ENCODE data around the gene RRN3.
"Not testable (repeated sequence)": the region's sequence is repeated elsewhere in the genome, so short reads cannot be mapped to it uniquely, and the experiment has no call there.

The RRN3 gene

DNA sequence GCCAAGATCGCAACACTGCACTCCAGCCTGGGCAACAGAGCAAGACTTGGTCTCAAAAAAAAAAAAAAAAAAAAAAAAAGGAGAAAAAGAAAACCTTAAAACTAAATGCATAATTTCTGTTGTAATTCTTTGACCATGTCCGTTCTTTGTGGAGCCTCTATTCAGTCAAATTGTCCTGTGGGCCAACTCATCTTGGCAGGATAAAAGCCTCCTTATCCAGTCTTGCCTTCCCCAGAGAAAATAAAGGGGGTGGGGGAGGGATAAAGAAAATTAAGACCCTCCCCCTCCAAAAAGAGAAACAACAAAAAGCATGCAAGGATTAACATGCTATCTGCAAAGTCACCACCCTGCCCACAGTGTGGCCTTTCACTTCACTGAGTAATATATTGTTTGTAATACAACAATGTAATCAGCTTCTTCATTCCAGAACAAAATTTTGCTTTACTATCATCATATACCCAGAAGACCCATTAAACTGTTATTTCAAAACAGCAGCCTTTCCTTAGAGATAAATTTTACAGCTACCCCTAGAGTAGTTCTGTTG lies 5.4 kb upstream of the RRN3 start:
- DNase-seq, result not testable (repeated sequence)

DNA sequence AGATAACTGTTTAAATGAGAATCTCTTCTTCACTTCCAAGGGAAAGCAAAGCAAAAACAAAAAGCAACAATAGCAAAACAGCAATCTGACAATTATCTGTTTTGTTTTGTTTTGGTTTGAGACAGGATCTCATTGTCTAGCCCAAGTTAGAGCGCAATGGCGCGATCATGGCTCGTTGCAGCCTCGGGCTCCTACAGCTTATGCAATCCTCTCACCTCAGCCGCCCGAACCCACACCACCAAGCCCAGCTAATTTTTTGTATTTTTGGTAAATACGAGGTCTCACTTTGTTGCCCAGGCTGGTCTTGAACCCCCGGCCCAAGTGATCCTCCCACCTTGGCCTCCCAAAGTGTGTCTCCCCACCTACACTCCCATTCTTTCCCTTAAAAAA lies 2.5 kb upstream of the RRN3 start:
- DNase-seq, result not testable (repeated sequence)

DNA sequence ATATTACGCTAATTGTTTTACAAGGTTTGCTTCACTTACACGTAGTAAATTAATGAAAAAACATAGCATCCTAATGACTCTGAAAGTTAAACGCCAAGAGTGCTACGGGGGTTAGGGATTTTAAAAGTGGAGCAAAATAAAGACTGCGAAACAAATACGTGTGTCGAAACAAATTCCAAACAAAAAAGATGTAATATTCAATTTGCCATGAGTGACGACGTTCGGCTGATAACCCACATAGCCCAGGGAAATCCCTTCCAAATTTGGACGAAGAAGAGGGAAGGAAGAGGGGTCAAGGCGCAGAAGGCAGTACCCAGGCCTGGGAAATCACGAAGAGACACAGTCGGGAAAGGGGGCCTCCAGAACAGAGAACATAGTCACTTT lies 509 bp downstream of the RRN3 start:
- not testable (repeated sequence) for DNase-seq

- DNase-seq, result not testable (repeated sequence)
Measured at GRCh38 chr16:15090663-15091269, 3.3 kb downstream of the RRN3 start.

- DNase-seq, result not testable (repeated sequence)
Measured at GRCh38 chr16:15082788-15083187, 11.3 kb downstream of the RRN3 start.

GRCh38 chr16:15080883-15081282 lies 13.2 kb downstream of the RRN3 start:
- not testable (repeated sequence) for DNase-seq

GRCh38 chr16:15076161-15076560 lies 17.9 kb downstream of the RRN3 start:
- DNase-seq, result not testable (repeated sequence)

DNA sequence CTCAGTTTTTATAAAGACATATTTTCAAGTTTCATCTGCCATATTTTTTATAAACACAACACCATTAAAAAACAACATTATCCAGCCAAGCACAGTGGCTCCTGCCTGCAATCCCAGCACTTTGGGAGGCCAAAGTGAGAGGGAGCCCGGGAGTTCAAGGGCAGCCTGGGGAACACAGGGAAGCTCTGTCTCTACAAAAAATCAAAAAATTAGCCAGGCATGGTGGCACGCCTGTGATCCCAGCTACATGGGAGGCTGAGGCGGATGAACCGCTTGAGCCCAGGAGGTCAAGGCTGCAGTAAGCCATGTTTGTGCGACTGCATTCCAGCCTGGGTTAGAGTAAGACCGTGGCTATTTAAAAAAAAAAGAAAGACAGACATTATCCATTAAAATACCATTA lies 21.0 kb downstream of the RRN3 start:
- no peak for DNase-seq

- DNase-seq, result peak; percentile 38 to 40
Measured at GRCh38 chr16:15071916-15072769, 21.9 kb downstream of the RRN3 start.

GRCh38 chr16:15071013-15071412 lies 23.1 kb downstream of the RRN3 start:
- not testable (repeated sequence) for DNase-seq

DNA sequence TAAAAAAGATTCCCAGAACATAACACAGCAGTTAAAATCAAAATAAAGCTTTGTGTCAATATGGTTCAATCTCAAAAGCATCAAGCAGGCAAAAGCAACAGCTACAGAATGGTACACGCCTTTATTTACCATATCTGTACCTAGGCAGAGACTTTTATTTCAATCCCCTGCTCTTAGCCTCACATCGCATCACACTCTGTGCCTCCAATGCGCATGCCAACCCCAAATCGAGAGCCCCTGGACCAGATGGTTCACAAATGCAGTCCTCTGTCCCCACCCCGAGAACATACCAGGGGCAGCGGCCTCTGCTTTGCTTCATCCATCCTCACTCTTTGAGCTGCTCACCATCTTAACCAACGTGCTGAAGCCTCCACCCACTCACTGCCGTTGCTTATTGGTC lies 27.4 kb downstream of the RRN3 start:
- not testable (repeated sequence) for DNase-seq

DNA sequence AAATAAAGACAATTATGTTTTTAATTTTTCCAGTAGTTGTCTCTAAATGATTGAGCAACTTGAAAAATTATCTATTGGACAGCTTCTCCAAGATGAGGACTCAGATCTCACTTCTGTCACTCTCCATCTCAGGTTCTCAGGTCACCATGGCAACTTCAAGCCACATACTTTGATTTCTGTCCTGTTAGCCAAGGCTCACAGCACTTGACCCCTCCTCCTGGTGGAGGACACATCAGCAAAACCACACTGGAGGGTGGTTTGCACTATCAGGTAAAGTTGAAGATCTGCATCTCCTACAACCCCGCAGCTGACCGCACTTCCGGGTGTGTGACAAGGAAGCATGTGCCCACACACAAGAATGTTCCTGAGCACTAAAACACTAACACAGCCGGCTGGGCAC lies 28.1 kb downstream of the RRN3 start:
- DNase-seq, result not testable (repeated sequence)

DNA sequence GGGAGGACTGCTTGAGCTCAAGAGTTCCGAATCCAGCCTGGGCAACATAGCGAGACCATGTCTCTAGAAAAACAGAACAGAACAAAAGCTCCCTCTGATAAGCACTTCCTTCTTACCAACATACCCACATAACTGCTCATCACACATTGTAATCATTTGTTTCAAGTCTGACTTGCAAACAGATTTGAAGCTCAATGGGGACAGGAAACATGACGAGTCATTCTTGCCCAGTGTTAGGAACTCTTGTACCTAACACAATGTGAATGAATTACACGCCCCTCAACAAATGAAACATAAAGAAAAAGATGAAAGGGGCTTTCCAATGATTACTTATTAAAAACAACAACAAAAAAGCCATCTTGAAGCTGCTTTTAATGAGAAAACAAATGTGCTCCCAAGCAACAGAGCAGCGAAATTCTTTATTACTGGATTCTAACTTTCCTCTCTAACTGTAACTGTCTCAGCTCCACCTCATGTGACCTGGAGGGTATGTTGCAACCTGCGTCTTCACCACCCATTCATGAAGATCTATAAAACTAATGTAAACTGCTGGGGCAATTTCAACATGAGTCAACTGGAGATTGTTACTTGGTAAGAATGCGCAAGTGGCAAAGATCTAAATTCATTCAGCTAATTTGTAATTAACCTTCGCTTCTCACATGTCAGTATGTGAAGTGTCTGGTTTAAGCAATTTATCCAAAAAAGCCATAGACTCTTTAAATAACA lies 31.8 kb downstream of the RRN3 start:
- DNase-seq, result not testable (repeated sequence)

DNA sequence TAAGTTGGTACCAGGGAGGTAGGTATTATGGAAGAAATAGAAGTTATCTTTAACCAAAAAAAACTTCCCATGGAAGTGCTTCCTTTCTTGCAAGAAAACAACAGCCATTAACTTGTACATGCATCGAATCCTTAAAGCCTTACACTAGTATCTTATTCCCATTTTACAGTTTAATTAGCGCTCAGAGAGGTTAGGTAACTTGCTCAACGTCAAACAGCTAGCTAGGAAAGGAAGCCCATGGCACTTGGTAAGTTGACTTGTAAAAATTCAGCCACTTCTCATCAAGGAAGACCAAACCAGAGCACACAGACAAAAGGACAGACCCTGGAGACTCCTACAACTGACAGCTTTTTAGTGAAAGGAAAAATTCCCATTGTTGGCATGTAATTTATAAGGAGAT lies 34.7 kb downstream of the RRN3 start:
- DNase-seq, result no peak

- DNase-seq, result no peak
Measured at GRCh38 chr16:15057681-15058417, 36.2 kb downstream of the RRN3 start.

DNA sequence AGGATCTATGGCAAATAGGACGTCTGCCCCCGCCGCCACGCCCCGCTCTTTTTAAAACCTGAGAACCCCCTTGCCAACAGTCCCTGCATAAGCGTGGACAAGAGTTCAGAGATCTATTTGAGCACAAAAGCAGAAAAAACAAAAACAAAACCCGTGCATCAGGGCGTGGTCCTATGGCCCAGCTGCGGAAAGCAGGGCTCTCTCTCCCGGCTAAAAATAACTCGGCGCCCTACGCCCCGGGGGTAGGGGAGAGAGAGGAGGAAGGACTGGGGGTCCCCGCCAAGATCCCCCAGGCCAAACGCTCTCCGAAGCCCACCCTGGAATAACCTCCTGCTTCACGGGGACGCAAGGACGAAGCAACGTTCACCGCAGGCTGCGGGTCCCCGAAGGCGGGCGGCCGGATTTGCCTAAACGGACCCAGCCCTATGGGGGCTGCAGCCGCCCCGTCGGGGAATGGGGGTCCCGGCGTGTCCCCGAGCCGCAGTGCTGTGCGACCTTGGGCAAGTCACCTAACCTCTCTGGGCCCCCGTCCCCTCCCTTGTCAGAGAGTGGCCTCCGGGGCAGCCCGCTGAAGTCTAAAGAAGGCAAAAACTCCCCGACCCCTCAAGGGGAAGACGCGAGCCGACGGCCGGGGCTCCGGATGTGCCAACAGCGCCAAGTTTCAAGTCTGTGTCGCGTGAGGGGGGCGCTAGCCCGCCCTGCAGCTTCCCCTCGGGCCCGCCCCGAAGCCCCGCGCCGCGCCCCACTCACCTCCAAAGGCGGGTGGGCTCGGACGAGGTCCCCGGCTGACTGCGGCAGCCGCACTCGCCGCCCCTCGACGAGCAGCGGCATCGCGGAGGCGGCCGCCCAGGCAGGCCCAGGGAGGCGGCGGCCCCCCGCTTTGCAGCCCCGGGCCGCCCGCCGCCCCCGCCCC lies 38.7 kb downstream of the RRN3 start:
- DNase-seq, result peak; percentile 31 to 50

DNA sequence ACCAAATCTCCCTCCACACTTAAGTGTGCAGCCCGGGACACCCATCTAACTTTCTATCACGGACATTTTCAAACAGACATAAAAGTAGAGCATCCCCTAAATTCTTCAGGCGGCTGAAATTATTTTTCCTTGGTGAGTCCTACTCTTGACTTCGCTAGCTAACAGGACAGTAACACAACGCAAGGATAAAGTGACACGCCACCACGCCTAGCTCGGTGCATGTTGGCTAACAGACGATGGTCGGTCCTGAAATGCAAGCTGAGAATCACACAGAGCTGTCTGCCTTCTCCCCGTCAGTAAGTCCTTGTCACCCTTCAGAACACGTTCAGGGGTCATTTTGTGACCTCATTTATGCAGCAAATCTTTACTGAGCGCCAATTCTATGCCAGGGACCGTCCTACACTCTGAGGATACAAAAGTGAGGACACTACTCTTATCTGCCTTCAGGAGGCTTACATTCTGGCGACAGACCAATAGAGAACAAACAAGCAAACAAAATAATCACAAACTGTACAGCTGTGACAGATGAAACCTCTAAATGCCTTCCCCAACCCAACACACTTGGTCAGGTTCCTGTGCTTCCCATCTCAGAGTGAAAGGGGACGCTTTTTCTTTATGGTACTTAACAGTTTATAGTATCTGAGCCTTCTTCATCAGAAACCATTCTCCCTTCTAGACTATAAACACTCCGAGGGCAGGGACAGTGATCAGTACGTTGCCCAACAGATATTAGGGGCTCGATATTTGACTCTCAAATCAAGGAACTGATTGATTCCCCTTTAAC lies 39.5 kb downstream of the RRN3 start:
- no peak for DNase-seq

DNA sequence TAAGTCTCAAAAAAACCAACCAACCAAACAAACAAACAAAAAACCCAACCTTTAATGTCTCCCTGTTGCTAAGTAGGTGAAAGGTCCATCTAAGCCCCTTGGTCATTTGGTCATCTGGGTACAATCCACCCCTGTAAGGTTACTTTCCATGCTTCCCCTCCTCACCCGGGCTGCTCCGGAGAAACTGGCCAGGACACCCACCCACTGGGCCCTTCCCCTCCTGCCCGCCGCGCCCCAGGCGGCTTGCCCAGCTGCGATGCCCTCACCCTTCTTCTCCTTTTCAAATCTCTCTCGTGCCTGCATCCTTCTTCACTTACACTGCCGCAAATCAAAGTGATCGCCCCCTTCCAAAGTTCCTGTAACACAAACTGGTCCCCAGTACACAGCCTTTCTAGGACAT lies 40.2 kb downstream of the RRN3 start:
- DNase-seq, result peak in 1 of 2 donors; percentile 37

GRCh38 chr16:15052747-15053476 lies 41.2 kb downstream of the RRN3 start:
- peak; percentile 87 to 88 for DNase-seq

Data from inflammatory macrophage (primary cell).